Peyer's patch (tissue), 4 donors: ENCODE results near the gene B3GAT3.

ENCODE experiments used
- CTCF ChIP-seq, 6 experiments: fragments of 450-650 bp in 4 of 6; fragments of 200-600 bp in 2 of 6; sonication (generic) in 1 of 6; IDR thresholded peaks; one replicate each; pipeline ENCODE4 v1.5.1; 2017 to 2019; ENCODE audit warnings: antibody characterized with exemption in 6 of 6, mild to moderate bottlenecking in 3 of 6, moderate library complexity in 1 of 6
- POLR2A ChIP-seq, 2 donors: fragments of 450-650 bp; IDR thresholded peaks; one replicate each; pipeline ENCODE4 v1.5.1; 2017; ENCODE audit warnings: antibody characterized with exemption in 2 of 2, mild to moderate bottlenecking in 2 of 2, moderate library complexity in 2 of 2

DNA sequence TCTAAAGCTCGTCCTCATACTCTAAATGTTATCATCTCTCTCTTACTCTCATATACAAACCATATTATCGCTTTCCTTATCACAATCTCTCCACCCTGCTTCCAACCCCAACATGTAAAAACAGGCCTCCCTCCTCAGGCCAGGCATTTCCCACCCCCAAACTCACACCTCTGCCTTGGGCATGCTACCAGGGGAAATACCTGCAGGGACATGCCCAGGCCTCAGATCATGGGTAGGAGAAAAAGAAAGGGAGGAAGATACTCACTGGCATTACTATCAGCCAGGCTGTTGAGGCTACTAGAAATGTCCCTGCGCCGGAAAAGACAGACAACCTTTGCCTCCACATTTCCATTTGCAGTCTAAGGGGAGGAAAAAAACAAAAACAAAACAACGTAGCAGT is 21.9 kb downstream of the B3GAT3 start:
- TF ChIP-seq CTCF (IDR thresholded peaks at IDR 0.05) (no peak), POLR2A (IDR thresholded peaks at IDR 0.05) (no peak)
